Ovary (tissue), 9 donors: ENCODE results near the gene PMPCA. TPM values are rescaled to one million over a fixed set of nuclear protein-coding genes. Genes with fewer than 3 reads are reported as not detected.
A peak's percentile ranks its signal among the peaks of the same experiment; 100 is the strongest.

ENCODE experiments used
- DNase-seq, 5 donors: peaks; one replicate each; pipeline ENCODE4 v3.0.0-alpha.2; 2019 to 2020
- H3K27ac ChIP-seq, 2 donors: fragments of 200-600 bp; one replicate each; pipeline versions ENCODE4 v1.5.1 to v1.8.0; 2019 to 2022
- H3K27me3 ChIP-seq: fragments of 200-600 bp; one replicate; pipeline ENCODE4 v1.8.0; 2022
- H3K36me3 ChIP-seq: fragments of 200-600 bp; sonication (generic); one replicate; pipeline ENCODE4 v1.5.1; 2019
- H3K4me1 ChIP-seq: one replicate; pipeline ENCODE4 v1.8.1; 2013; ENCODE audit warnings: mild to moderate bottlenecking, moderate library complexity; ENCODE audit not compliant: insufficient read depth
- H3K4me3 ChIP-seq: fragments of 200-600 bp; sonication (generic); one replicate; pipeline ENCODE4 v1.5.1; 2017
- H3K9me3 ChIP-seq, 2 donors: fragments of 200-600 bp in 1 of 2; sonication (generic) in 1 of 2; one replicate each; pipeline versions ENCODE4 v1.5.1 to v1.8.1; 2013 to 2019; ENCODE audit warnings: mild to moderate bottlenecking in 1 of 2, moderate library complexity in 1 of 2
- CTCF ChIP-seq, 3 donors: fragments of 450-650 bp in 2 of 3; fragments of 200-600 bp in 1 of 3; IDR thresholded peaks; one replicate each; pipeline versions ENCODE4 v1.5.1 to v1.8.0; 2016 to 2022; ENCODE audit warnings: antibody characterized with exemption in 3 of 3, mild to moderate bottlenecking in 1 of 3
- EP300 ChIP-seq: sonication (generic); formaldehyde crosslinking; IDR thresholded peaks from one replicate; pipeline ENCODE4 v1.6.1; 2017; ENCODE audit warnings: antibody characterized with exemption
- POLR2A ChIP-seq: fragments of 450-650 bp; IDR thresholded peaks from one replicate; pipeline ENCODE4 v1.6.1; 2017; ENCODE audit warnings: antibody characterized with exemption, mild to moderate bottlenecking, moderate library complexity
- WGBS, 3 donors: extraction: QIAGEN DNeasy Blood & Tissue Kit in 1 of 3; methylation state at CpG; one replicate each; pipeline versions ENCODE4 v1.1.5 to v1.1.7; 2013 to 2017; 5-methylcytosine and 5-hydroxymethylcytosine counted together
- intact Hi-C, 4 donors: fragments of 100-400 bp; cut with DNase I; formaldehyde crosslinking; loops; one replicate each; pipeline versions ENCODE4 v1.11.0 to v1.15.1; 2022 to 2023
- polyA plus RNA-seq, 2 donors: library from polyadenylated mRNA; stranded (reverse); fragments of 200-250 nt in 1 of 2; fragments of 350-450 nt in 1 of 2; fragmentation: Illumina TruSeq in 1 of 2; extraction: RNeasy Lipid Tissue Mini Kit (QIAGEN cat#74804) in 1 of 2; gene quantifications; one replicate each; pipeline ENCODE4 v1.2.3, GENCODE V29; 2013 to 2014
- total RNA-seq, 7 donors: library from RNA; depleted of rRNA in 2 of 7; stranded (reverse); fragments of >200 nt in 2 of 7; fragmentation: NEBNext Ultra II Directional in 3 of 7; extraction: Animal tissue kit (Norgen Biotek cat#: 25700) in 3 of 7; gene quantifications; one replicate each; pipeline versions ENCODE4 v1.1.0 to v1.2.4, GENCODE V29; 2016 to 2023
- donor health status: DM: no; HTN: no; CAD: no; lungs with moderate emphysema.
- donor health status: DM: no; HTN: no; CAD: no.
- donor health status: Bipolar disorder and iron deficiency.
- donor health status: DM: yes; HTN: yes; CAD: no.
- donor health status: DM: no; HTN: no; CAD: no.
- donor health status: DM: yes; HTN: yes; CAD: no.

PMPCA gene
- total and polyA plus RNA-seq, 9 donors, result 18.7 to 82.4 (median 40.1) TPM

GRCh38 chr9:136372006-136372405 lies 38.5 kb upstream of the PMPCA start:
- 80 to 84% (median 82%) methylated on average over 19 to 21 of the region's 21 CpGs for WGBS, 3 donors
- no peaks in the 10 kb centered on the region for H3K36me3 ChIP-seq
- H3K4me3 ChIP-seq, result no peak overlapping the region
- TF ChIP-seq CTCF (IDR thresholded peaks at IDR 0.05) (no peak), POLR2A (no peak), EP300 (no peak)
- no peak for DNase-seq
- H3K27me3 ChIP-seq, result no peaks in the 10 kb centered on the region
- H3K4me1 ChIP-seq, result no peaks in the 10 kb centered on the region
- H3K9me3 ChIP-seq, result no peaks in the 10 kb centered on the region
- intact Hi-C loops, result no loop called here
- no peak overlapping the region for H3K27ac ChIP-seq

DNA sequence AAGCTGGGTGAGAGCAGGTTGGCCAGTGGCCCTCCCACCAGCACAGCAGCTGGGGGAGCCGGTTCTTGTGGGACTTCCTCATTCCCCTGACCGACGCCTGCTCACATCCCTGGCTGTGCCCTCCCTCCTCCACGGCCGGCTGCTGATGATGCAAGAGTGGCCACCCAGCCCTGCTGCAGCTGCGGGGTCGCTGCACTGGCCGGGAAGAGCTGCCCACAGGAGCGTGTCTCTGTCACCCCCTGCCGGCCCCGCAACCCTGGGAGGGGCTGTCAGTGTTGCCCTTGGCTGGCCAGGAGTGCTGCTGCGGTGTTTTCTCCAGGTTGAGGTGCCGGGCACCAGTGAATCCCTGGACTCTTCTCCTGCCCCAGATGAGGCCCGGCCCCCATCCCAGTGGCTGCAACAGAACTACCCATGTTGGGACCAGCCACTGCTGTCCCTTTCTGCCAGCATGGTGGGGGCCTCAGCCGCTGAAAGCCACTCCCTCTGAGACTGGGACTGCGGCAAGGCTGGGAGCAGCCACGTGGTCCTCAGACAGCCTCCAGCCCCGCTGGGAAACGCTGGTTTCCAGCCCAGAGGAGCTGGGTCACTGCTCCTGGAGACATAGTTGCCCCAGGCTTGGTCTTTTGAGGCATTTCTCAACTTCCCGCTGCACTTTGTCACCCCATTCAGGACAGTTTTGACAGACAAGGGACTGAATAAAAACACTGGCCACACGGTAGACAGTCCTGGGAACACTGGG lies 37.7 kb upstream of the PMPCA start:
- no peak for TF ChIP-seq POLR2A
- TF ChIP-seq EP300, result no peak
- TF ChIP-seq CTCF (IDR thresholded peaks at IDR 0.05), result no peak
- Histone ChIP-seq H3K27me3 (no peaks in the 10 kb centered on the region), H3K4me3 (no peak overlapping the region), H3K4me1 (no peaks in the 10 kb centered on the region), H3K27ac (no peak overlapping the region), H3K36me3 (no peaks in the 10 kb centered on the region), H3K9me3 (no peaks in the 10 kb centered on the region)
- peak in 3 of 5 donors; percentile 52 to 71 (median 52) for DNase-seq
- WGBS, 3 donors, result 18 to 21% (median 21%) methylated on average over 12 to 21 of the region's 21 CpGs
- intact Hi-C loops, result no loop called here

- Histone ChIP-seq H3K4me3 (no peak within 1 kb of the TSS), H3K9me3 (no peaks in the 10 kb centered on the region), H3K36me3 (no peaks in the 10 kb centered on the region), H3K4me1 (no peaks in the 10 kb centered on the region), H3K27ac (no peak within 1 kb of the TSS), H3K27me3 (no peaks in the 10 kb centered on the region)
- no peak for DNase-seq
- intact Hi-C loops, result no loop called here
- 62 to 66% (median 65%) methylated on average over 19 to 27 of the region's 27 CpGs for WGBS, 3 donors
- TF ChIP-seq EP300 (no peak), CTCF (IDR thresholded peaks at IDR 0.05) (no peak), POLR2A (no peak)
Observed at GRCh38 chr9:136373300-136374182, 36.9 kb upstream of the PMPCA start, which contains the start of gene CARD9. CARD9 (minus strand) TSS chr9:136373669; CDS start chr9:136372078, 1,591 bp downstream.

DNA sequence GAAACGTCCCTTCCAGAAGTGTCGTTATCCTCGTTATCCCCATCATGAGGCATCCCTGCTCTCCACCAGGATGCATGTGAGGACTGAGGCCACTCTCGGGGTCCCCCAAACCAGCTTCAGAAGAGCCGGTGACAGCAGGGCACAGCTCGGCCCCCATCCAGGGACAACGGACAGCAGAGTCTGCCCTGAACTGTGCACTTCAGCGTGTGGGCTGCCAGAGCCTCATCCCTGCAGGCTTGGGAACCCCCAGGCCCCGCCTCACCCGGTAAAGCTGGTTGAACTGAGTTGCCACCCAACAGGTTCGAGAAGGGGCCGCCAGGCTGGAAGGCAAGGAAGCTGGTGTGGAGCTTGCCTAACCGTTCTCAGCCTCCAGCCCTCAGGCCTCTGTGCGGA lies 36.3 kb upstream of the PMPCA start:
- no peaks in the 10 kb centered on the region for H3K4me1 ChIP-seq

More for the DNA sequence above, 36.3 kb upstream of the PMPCA start:
- Histone ChIP-seq H3K27ac (no peak overlapping the region), H3K27me3 (no peaks in the 10 kb centered on the region), H3K9me3 (no peaks in the 10 kb centered on the region), H3K4me3 (no peak overlapping the region), H3K36me3 (no peaks in the 10 kb centered on the region)
- TF ChIP-seq POLR2A (no peak), CTCF (IDR thresholded peaks at IDR 0.05) (no peak), EP300 (no peak)
- 77 to 86% (median 84%) methylated on average over 14 of the region's 14 CpGs for WGBS, 3 donors
- DNase-seq, result no peak
- intact Hi-C loops, result no loop called here
